Activated CD8-positive, alpha-beta memory T cell treated with anti-CD3 and anti-CD28 coated beads for 48 hours (primary cell): ENCODE data around the gene EZH2.
A peak's percentile ranks its signal among the peaks of the same experiment; 100 is the strongest.

ENCODE experiments used
- DNase-seq, 3 experiments: peaks; one replicate each; pipeline ENCODE4 v3.0.0-alpha.2; 2020; ENCODE audit warnings: low read depth in 2 of 3, low spot score in 2 of 3

EZH2 gene

GRCh38 chr7:148901178-148901577 lies 17.1 kb upstream of the EZH2 start:
- no peak for DNase-seq

GRCh38 chr7:148898845-148899484 lies 14.9 kb upstream of the EZH2 start:
- DNase-seq = no peak

- no peak for DNase-seq
Measured at GRCh38 chr7:148894591-148894990, 10.5 kb upstream of the EZH2 start.

GRCh38 chr7:148893071-148893470 lies 9.0 kb upstream of the EZH2 start:
- DNase-seq = no peak

- no peak for DNase-seq
Measured at GRCh38 chr7:148888300-148888699, 4.2 kb upstream of the EZH2 start.

- no peak for DNase-seq
Measured at GRCh38 chr7:148886844-148887243, 2.8 kb upstream of the EZH2 start.

GRCh38 chr7:148884299-148885022 lies 370 bp upstream of the EZH2 start:
- peak; percentile 82 to 93 (median 89) for DNase-seq

- DNase-seq = peak; percentile 23 to 40 (median 26)
Measured at GRCh38 chr7:148883266-148884048, 634 bp downstream of the EZH2 start.

- no peak for DNase-seq
Measured at GRCh38 chr7:148882841-148883265, 1.2 kb downstream of the EZH2 start.

GRCh38 chr7:148882192-148882591 lies 1.9 kb downstream of the EZH2 start:
- DNase-seq = no peak

GRCh38 chr7:148878317-148878716 lies 5.8 kb downstream of the EZH2 start:
- no peak for DNase-seq

- DNase-seq = no peak
Measured at GRCh38 chr7:148877517-148877916, 6.6 kb downstream of the EZH2 start.

- DNase-seq = no peak
Measured at GRCh38 chr7:148872188-148872587, 11.9 kb downstream of the EZH2 start.

GRCh38 chr7:148871551-148871950 lies 12.5 kb downstream of the EZH2 start:
- no peak for DNase-seq

- DNase-seq = no peak
Measured at GRCh38 chr7:148871030-148871429, 13.1 kb downstream of the EZH2 start.

- DNase-seq = no peak
Measured at GRCh38 chr7:148868378-148868674, 15.8 kb downstream of the EZH2 start.

- DNase-seq = no peak
Measured at GRCh38 chr7:148867596-148868377, 16.3 kb downstream of the EZH2 start.

- no peak for DNase-seq
Measured at GRCh38 chr7:148866362-148866761, 17.7 kb downstream of the EZH2 start.

GRCh38 chr7:148865283-148865682 lies 18.8 kb downstream of the EZH2 start:
- no peak for DNase-seq

GRCh38 chr7:148863324-148863723 lies 20.8 kb downstream of the EZH2 start:
- no peak for DNase-seq

- no peak for DNase-seq
Measured at GRCh38 chr7:148862481-148862880, 21.6 kb downstream of the EZH2 start.
